T-cell (primary cell): Measurements from ENCODE around the gene CCNYL1. TPM values are rescaled to one million over a fixed set of nuclear protein-coding genes. Genes with fewer than 3 reads are reported as not detected.
"Not testable (repeated sequence)": the region's sequence is repeated elsewhere in the genome, so short reads cannot be mapped to it uniquely, and the experiment has no call there.

ENCODE experiments used
- ATAC-seq, 4 experiments: fragments of 200-7000 bp in 3 of 4; fragments of 150-1000 bp in 1 of 4; cut with Tn5 transposase; replicated peaks in 1 of 4; 1 replicate in 3 of 4; 2 replicates in 1 of 4; pipeline ENCODE4 v1.10.0; 2021; ENCODE audit warnings: moderate library complexity in 3 of 4, mild to moderate bottlenecking in 2 of 4, moderate number of reproducible peaks in 1 of 4
- CTCF ChIA-PET, 2 donors: fragments of 300-600 bp; sonication (Branson Sonifier 250); formaldehyde crosslinking; loops; one replicate each; lab custom pipeline; 2022; ENCODE audit warnings: antibody characterized with exemption in 2 of 2; lab: Charles Lee
- POLR2A ChIA-PET, 2 donors: fragments of 300-600 bp; sonication (Branson Sonifier 250); formaldehyde crosslinking; loops; one replicate each; lab custom pipeline; 2022; ENCODE audit warnings: antibody characterized with exemption in 2 of 2; lab: Charles Lee
- DNase-seq, 35 experiments: peaks; one replicate each; pipeline versions ENCODE4 v3.0.0 to v3.0.0-alpha.2; 2013 to 2023
- H3K27ac ChIP-seq: one replicate; pipeline ENCODE4 v1.5.1; 2013; ENCODE audit warnings: low read length
- H3K27me3 ChIP-seq, 2 experiments: replicated peaks in 1 of 2; 1 replicate in 1 of 2; 2 replicates in 1 of 2; pipeline versions ENCODE4 v1.6.1 to v1.7.0; 2013; ENCODE audit warnings: low read length in 1 of 2, mixed read lengths in 1 of 2; ENCODE audit not compliant: control insufficient read depth in 2 of 2, insufficient read depth in 2 of 2; ENCODE audit errors: extremely low read depth in 1 of 2
- H3K36me3 ChIP-seq, 2 donors: 1 replicate in 1 of 2; 2 replicates in 1 of 2; pipeline versions ENCODE4 v1.6.1 to v1.7.0; 2013; ENCODE audit warnings: low read length in 1 of 2; ENCODE audit not compliant: control insufficient read depth in 2 of 2, insufficient read depth in 1 of 2; ENCODE audit errors: extremely low read depth in 1 of 2
- H3K4me1 ChIP-seq, 2 experiments: 1 replicate in 1 of 2; 2 replicates in 1 of 2; pipeline versions ENCODE4 v1.6.1 to v1.7.0; 2013; ENCODE audit warnings: low read length in 2 of 2, mixed read lengths in 1 of 2; ENCODE audit not compliant: insufficient read depth in 2 of 2, control insufficient read depth in 1 of 2; ENCODE audit errors: extremely low read depth in 1 of 2
- H3K4me3 ChIP-seq, 2 donors: 1 replicate in 1 of 2; 2 replicates in 1 of 2; pipeline versions ENCODE4 v1.5.1 to v1.7.0; 2013; ENCODE audit warnings: mild to moderate bottlenecking in 2 of 2, low read length in 1 of 2, moderate library complexity in 1 of 2; ENCODE audit not compliant: control insufficient read depth in 1 of 2; ENCODE audit errors: extremely low read depth in 1 of 2
- H3K9me3 ChIP-seq: 2 replicates; pipeline ENCODE4 v1.7.0; 2013
- H3K27ac Mint-ChIP-seq, 2 donors: one replicate each; pipeline ENCODE4 v1.8.0; 2020 to 2021; ENCODE audit warnings: mild to moderate bottlenecking in 2 of 2, mixed read lengths in 2 of 2
- H3K27me3 Mint-ChIP-seq, 2 donors: one replicate each; pipeline ENCODE4 v1.8.0; 2021 to 2022; ENCODE audit warnings: mixed read lengths in 2 of 2
- H3K36me3 Mint-ChIP-seq: one replicate; pipeline ENCODE4 v1.8.0; 2021; ENCODE audit warnings: mixed read lengths
- H3K4me1 Mint-ChIP-seq, 3 donors: one replicate each; pipeline ENCODE4 v1.8.0; 2020 to 2022; ENCODE audit warnings: mixed read lengths in 3 of 3, mild to moderate bottlenecking in 1 of 3
- H3K4me3 Mint-ChIP-seq, 3 donors: one replicate each; pipeline ENCODE4 v1.8.0; 2020 to 2022; ENCODE audit warnings: mild to moderate bottlenecking in 3 of 3, mixed read lengths in 3 of 3, moderate library complexity in 3 of 3
- H3K9me3 Mint-ChIP-seq, 3 donors: one replicate each; pipeline ENCODE4 v1.8.0; 2020 to 2022; ENCODE audit warnings: mixed read lengths in 3 of 3
- WGBS: methylation state at CpG from one replicate; pipeline ENCODE4 v1.1.5; 2013; ENCODE audit warnings: missing lambda C conversion rate; ENCODE audit not compliant: insufficient coverage; 5-methylcytosine and 5-hydroxymethylcytosine counted together
- total RNA-seq, 35 experiments: library from RNA in 6 of 35; stranded (reverse) in 6 of 35; fragments of 120-200 nt in 1 of 35; gene quantifications; one replicate each; pipeline versions ENCODE4 v1.2.1 to v1.2.4 and lab custom pipeline; 2013 to 2026

CCNYL1 gene
- total RNA-seq, 5 donors from 2014 or later (not counting 1 experiment from before 2014, with no cell fraction given), result 9.0 to 13.6 (median 11.0) TPM

DNA sequence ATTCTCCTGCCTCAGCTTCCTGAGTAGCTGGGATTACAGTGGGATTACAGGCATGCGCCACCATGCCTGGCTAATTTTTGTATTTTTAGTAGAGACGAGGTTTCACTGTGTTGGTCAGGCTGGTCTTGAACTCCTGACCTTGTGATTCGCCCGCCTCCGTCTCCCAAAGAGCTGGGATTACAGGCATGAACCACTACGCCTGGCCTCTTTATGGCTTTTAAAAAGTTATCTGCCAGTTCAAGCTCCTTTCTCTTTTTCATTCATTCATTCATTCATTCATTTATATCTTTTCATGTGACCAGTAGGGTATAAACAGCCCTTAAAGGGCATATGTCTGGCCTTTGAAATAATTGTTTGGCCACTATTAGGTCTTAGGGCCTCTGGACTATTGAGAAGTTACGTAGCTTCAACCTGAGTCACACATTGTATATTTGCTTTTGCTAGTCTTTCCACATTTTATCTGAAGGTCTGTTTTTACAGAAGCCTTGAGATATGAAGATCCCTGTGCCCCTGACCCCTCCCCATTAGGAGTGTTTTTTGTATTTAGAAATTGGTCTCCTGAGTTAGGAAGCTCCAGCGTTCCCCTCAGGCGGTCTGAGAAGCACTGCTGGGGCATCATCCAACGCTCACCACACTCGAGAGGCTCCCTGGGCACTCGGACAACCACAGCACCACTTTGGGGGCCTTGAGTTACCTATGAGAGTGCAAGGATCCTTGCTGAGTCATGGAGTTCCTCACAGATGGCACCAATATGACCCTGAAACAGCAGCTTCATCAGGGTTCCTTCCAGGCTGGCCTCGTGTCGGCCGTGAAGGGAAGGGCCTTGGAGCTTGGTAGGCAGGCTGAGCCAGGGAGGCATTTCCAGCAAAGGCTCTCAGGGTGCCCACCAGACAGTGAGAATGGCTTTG is 36.5 kb downstream of the CCNYL1 start:
- Histone ChIP-seq H3K9me3 (no peaks in the 10 kb centered on the region), H3K27me3 (no peaks in the 10 kb centered on the region), H3K4me3 (no peak overlapping the region), H3K4me1 (no peaks in the 10 kb centered on the region), H3K27ac (no peak overlapping the region), H3K36me3 (peaks cover 0 to 30% of the 10 kb centered on the region in 2 donors)
- no peak for ATAC-seq
- ChIA-PET CTCF (interaction anchor here (0.6 to 1.2 kb wide), 6 partner anchors 36 to 519 kb away, joined by 3 to 5 read pairs (median 4); partner anchors contain the start of gene CCNYL1 (in 1 of the 2)), POLR2A (interaction anchor here in 1 of 2 donors (0.5 kb wide), 1 partner anchor 20 kb away, joined by 4 read pairs; no protein-coding TSS in a partner anchor)
- WGBS, result 96% methylated on average over 12 of the region's 15 CpGs
- no peak overlapping the region for H3K27ac Mint-ChIP-seq
- H3K27me3 Mint-ChIP-seq, result no peaks in the 10 kb centered on the region
- no peaks in the 10 kb centered on the region for H3K9me3 Mint-ChIP-seq
- peaks cover 11% of the 10 kb centered on the region for H3K36me3 Mint-ChIP-seq
- DNase-seq, result no peak
- H3K4me3 Mint-ChIP-seq, result no peak overlapping the region
- no peaks in the 10 kb centered on the region for H3K4me1 Mint-ChIP-seq

DNA sequence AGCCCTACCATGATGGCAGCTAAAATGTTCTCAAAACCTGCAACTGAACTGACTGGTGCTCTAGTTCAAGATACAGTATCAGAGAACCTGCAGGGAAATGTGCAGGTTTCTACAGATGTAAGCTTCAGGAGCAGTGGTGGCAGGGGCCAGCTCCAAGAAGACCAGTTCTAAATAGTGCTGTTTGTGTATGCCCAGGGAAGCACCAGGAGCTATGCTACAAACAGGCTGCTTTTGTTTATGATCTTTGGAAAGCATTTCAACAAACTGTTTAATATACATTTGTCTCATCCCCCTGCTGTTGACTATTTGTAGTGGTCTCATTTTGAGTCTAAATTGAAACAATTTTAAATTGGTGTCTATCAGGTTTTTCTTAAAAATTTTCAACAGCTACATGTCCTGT is 37.6 kb downstream of the CCNYL1 start:
- CTCF ChIA-PET, result interaction anchor here (0.6 to 1.7 kb wide), 4 partner anchors 16 to 424 kb away, joined by 3 to 6 read pairs (median 4); no protein-coding TSS in a partner anchor
- Histone ChIP-seq H3K27ac (no peak overlapping the region), H3K9me3 (no peaks in the 10 kb centered on the region), H3K4me3 (no peak overlapping the region), H3K36me3 (peaks cover 0 to 25% of the 10 kb centered on the region in 2 donors), H3K4me1 (no peaks in the 10 kb centered on the region), H3K27me3 (no peaks in the 10 kb centered on the region)
- H3K4me1 Mint-ChIP-seq, result no peaks in the 10 kb centered on the region
- no peaks in the 10 kb centered on the region for H3K27me3 Mint-ChIP-seq
- H3K9me3 Mint-ChIP-seq, result no peaks in the 10 kb centered on the region
- H3K4me3 Mint-ChIP-seq, result no peak overlapping the region
- POLR2A ChIA-PET, result no interaction called here
- no peak for DNase-seq
- no peak overlapping the region for H3K27ac Mint-ChIP-seq
- ATAC-seq, result no peak
- H3K36me3 Mint-ChIP-seq, result peaks cover 16% of the 10 kb centered on the region

DNA sequence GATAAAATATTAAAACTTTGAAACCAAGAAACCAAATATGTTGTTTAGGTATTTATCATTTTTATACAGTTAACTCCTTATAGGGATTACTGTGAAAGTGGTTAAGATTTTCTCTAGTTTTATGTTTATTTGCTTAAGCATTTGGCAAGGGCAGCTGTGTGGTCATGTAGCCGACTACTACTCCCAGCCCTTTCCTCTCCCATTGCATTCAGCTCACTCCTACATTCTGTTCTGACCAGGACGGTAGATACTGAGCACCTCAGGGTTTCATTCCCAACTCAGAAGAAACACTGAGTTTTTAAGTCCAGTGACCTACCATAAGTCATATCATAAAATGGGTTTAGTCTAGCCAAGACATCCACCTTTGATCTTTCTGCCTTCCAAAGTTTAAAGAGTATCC is 38.4 kb downstream of the CCNYL1 start:
- Histone ChIP-seq H3K9me3 (no peaks in the 10 kb centered on the region), H3K27me3 (no peaks in the 10 kb centered on the region), H3K36me3 (peaks cover 0 to 25% of the 10 kb centered on the region in 2 donors), H3K4me1 (no peaks in the 10 kb centered on the region), H3K4me3 (no peak overlapping the region), H3K27ac (no peak overlapping the region)
- no peaks in the 10 kb centered on the region for H3K4me1 Mint-ChIP-seq
- H3K27me3 Mint-ChIP-seq, result no peaks in the 10 kb centered on the region
- H3K9me3 Mint-ChIP-seq, result no peaks in the 10 kb centered on the region
- CTCF ChIA-PET, result interaction anchor here (0.6 to 1.7 kb wide), 5 partner anchors 16 to 1494 kb away, joined by 3 to 7 read pairs (median 4); no protein-coding TSS in a partner anchor
- H3K27ac Mint-ChIP-seq, result no peak overlapping the region
- H3K36me3 Mint-ChIP-seq, result peaks cover 17% of the 10 kb centered on the region
- POLR2A ChIA-PET, result interaction anchor here in 1 of 2 donors (0.5 kb wide), 1 partner anchor 305 kb away, joined by 3 read pairs; no protein-coding TSS in a partner anchor
- no peak overlapping the region for H3K4me3 Mint-ChIP-seq
- WGBS, result 100% methylated on average over 1 of the region's 2 CpGs
- no peak for ATAC-seq
- DNase-seq, result no peak

DNA sequence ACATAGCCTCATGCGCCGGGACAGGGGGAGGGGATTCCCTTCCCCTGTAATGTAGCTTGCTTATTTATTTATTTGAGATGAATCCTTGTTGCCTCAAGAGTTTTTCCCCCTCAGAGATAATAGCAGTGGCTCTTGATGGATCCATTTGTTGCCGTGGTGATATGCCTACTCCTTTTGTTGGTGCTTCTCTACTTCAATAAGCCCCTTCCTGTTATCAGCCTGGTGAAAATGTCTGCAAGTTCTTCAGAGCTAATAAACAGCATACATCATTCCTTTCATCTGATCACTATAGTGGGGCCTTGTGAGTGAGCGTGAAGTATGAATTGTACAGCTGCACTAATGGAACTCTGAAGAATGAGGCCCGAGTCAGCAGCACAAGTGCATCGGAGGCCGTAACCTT is 38.9 kb downstream of the CCNYL1 start:
- H3K4me1 Mint-ChIP-seq, result no peaks in the 10 kb centered on the region
- no peaks in the 10 kb centered on the region for H3K9me3 Mint-ChIP-seq
- ATAC-seq, result no peak
- no peak for DNase-seq
- no peaks in the 10 kb centered on the region for H3K27me3 ChIP-seq
- H3K4me3 ChIP-seq, result no peak overlapping the region
- no CpG with 5 or more reads among the region's 7 CpGs for WGBS
- H3K4me1 ChIP-seq, result no peaks in the 10 kb centered on the region
- CTCF ChIA-PET, result interaction anchor here (0.6 to 1.4 kb wide), 4 partner anchors 17 to 290 kb away, joined by 3 to 7 read pairs (median 4); partner anchors contain the start of gene METTL21A (in 1 of the 2)
- no peak overlapping the region for H3K27ac ChIP-seq
- H3K36me3 Mint-ChIP-seq, result peaks cover 17% of the 10 kb centered on the region
- H3K4me3 Mint-ChIP-seq, result no peak overlapping the region
- no peaks in the 10 kb centered on the region for H3K9me3 ChIP-seq
- POLR2A ChIA-PET, result no interaction called here
- peaks cover 0 to 25% of the 10 kb centered on the region in 2 donors for H3K36me3 ChIP-seq
- no peak overlapping the region for H3K27ac Mint-ChIP-seq
- no peaks in the 10 kb centered on the region for H3K27me3 Mint-ChIP-seq

DNA sequence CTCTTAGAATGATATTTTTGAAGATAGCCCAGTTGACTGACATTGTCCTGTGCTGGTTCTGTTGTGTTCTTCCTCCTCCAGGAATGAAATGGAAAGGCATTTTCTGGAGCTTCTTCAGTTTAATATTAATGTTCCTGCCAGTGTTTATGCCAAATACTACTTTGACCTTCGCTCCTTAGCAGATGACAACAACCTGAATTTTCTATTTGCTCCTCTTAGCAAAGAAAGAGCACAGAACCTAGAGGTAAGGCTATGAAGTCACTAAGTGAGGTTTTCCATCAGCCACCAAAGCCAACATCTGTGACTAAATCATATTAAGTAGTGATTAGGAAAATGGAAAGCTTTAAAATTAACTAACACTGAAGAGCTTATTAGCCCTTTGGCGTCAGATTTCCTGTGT is 39.4 kb downstream of the CCNYL1 start:
- no peak overlapping the region for H3K27ac ChIP-seq
- H3K9me3 ChIP-seq, result no peaks in the 10 kb centered on the region
- no peaks in the 10 kb centered on the region for H3K4me1 ChIP-seq
- ChIA-PET CTCF (interaction anchor here in 1 of 2 donors (0.5 to 1.2 kb wide), 3 partner anchors 17 to 302 kb away, joined by 3 to 4 read pairs (median 4); partner anchors contain the start of gene METTL21A), POLR2A (interaction anchor here in 1 of 2 donors (0.5 kb wide), 1 partner anchor 15 kb away, joined by 6 read pairs; no protein-coding TSS in a partner anchor)
- H3K36me3 ChIP-seq, result peaks cover 0 to 25% of the 10 kb centered on the region in 2 donors
- Mint-ChIP-seq H3K4me3 (no peak overlapping the region), H3K4me1 (no peaks in the 10 kb centered on the region), H3K9me3 (no peaks in the 10 kb centered on the region), H3K36me3 (peaks cover 17% of the 10 kb centered on the region), H3K27me3 (no peaks in the 10 kb centered on the region), H3K27ac (no peak overlapping the region)
- DNase-seq (no peak), ATAC-seq (no peak)
- H3K4me3 ChIP-seq, result no peak overlapping the region
- no CpG with 5 or more reads among the region's 2 CpGs for WGBS
- H3K27me3 ChIP-seq, result no peaks in the 10 kb centered on the region

DNA sequence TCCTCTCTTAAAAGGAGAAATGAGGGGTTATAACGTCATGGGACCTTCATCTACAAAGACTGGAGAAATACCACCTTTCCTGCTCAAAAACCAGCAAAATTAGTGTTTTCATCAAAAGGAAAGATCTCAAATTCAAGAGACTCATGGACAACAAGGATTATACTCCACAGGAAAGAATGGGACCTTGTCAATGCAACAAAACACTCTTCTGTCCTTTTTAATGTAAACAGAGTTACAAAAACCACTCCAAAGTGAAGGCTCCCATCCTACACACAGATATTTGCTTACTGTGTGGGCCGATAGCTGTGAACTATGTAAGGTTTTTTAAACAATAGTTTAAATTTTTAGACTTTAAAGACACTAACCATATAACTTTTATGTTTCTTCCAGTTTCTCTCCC is 42.2 kb downstream of the CCNYL1 start:
- ATAC-seq, POLR2A ChIA-PET, H3K4me3 ChIP-seq, H3K4me1 ChIP-seq, H3K27me3 Mint-ChIP-seq, DNase-seq, H3K4me1 Mint-ChIP-seq, H3K27ac ChIP-seq, H3K27me3 ChIP-seq, H3K9me3 ChIP-seq, H3K9me3 Mint-ChIP-seq, H3K27ac Mint-ChIP-seq, H3K4me3 Mint-ChIP-seq: not testable (repeated sequence)
- CTCF ChIA-PET, result interaction anchor here in 1 of 2 donors (0.5 kb wide), 1 partner anchor 86 kb away, joined by 5 read pairs; no protein-coding TSS in a partner anchor
- peaks cover 0 to 15% of the 10 kb centered on the region in 2 donors for H3K36me3 ChIP-seq
- no CpG with 5 or more reads among the region's 2 CpGs for WGBS
- H3K36me3 Mint-ChIP-seq, result peaks cover 17% of the 10 kb centered on the region
